ENCODE data around the gene FERMT3. TPM values are rescaled to one million over a fixed set of nuclear protein-coding genes. Genes with fewer than 3 reads are reported as not detected.

Gene FERMT3
- total and polyA plus RNA-seq, 2 of the 13 experiments (the other 11 are each of a cell fraction or from before 2014, with no cell fraction given), result 0.29 TPM; not detected in 1

- no peak for TF ChIP-seq ZNF407 (CRISPR knock-in tag; IDR thresholded peaks at IDR 0.05; ENCODE audit: not compliant biosample characterization)
- 0 out of 2 replicates have a peak, but pooled peaks have one; percentile 65 for TF ChIP-seq GZF1 (CRISPR knock-in tag; IDR thresholded peaks at IDR 0.05)
Measured at GRCh38 chr11:64269540-64270220, 63.2 kb downstream of the FERMT3 start (continued).

Other genes starting within 250 kb of the FERMT3 start
- gene COX8A, start 232.1 kb upstream of the FERMT3 start, total RNA-seq (2016; rRNA removed; fragmentation: Illumina TruSeq; extraction: Trizol), result 393 and 406 TPM in 2 replicates
- 202 and 217 TPM in 2 replicates for gene COX8A, start 232.1 kb upstream of the FERMT3 start, polyA plus RNA-seq (2011; rRNA removed)
- 58.8 and 78.7 TPM in 2 replicates for gene OTUB1, start 220.3 kb upstream of the FERMT3 start, total RNA-seq (2016; rRNA removed; fragmentation: Illumina TruSeq; extraction: Trizol)
- gene OTUB1, start 220.3 kb upstream of the FERMT3 start, polyA plus RNA-seq (2011; rRNA removed), result 130 TPM in 2 replicates
- gene FLRT1, start 170.8 kb upstream of the FERMT3 start, total RNA-seq (2016; rRNA removed; fragmentation: Illumina TruSeq; extraction: Trizol), result 0.02 TPM in 1 of 2 replicates, not detected in the other
- gene FLRT1, start 170.8 kb upstream of the FERMT3 start, polyA plus RNA-seq (2011; rRNA removed), result 0.08 TPM in 2 replicates
- gene MACROD1, start 40.6 kb upstream of the FERMT3 start, total RNA-seq (2016; rRNA removed; fragmentation: Illumina TruSeq; extraction: Trizol), result 34.5 and 39.6 TPM in 2 replicates
- gene MACROD1, start 40.6 kb upstream of the FERMT3 start, polyA plus RNA-seq (2011; rRNA removed), result 23.1 and 33.3 TPM in 2 replicates
- gene STIP1, start 20.6 kb upstream of the FERMT3 start, total RNA-seq (2016; rRNA removed; fragmentation: Illumina TruSeq; extraction: Trizol), result 217 and 245 TPM in 2 replicates
- gene STIP1, start 20.6 kb upstream of the FERMT3 start, polyA plus RNA-seq (2011; rRNA removed), result 81.1 and 83.3 TPM in 2 replicates
- gene TRPT1, start 19.5 kb downstream of the FERMT3 start, total RNA-seq (2016; rRNA removed; fragmentation: Illumina TruSeq; extraction: Trizol), result 21.0 and 24.8 TPM in 2 replicates
- 40.7 and 45.1 TPM in 2 replicates for gene TRPT1, start 19.5 kb downstream of the FERMT3 start, polyA plus RNA-seq (2011; rRNA removed)
- 38.5 and 39.8 TPM in 2 replicates for gene NUDT22, start 19.6 kb downstream of the FERMT3 start, total RNA-seq (2016; rRNA removed; fragmentation: Illumina TruSeq; extraction: Trizol)
- 33.5 and 38.6 TPM in 2 replicates for gene NUDT22, start 19.6 kb downstream of the FERMT3 start, polyA plus RNA-seq (2011; rRNA removed)
- 7.1 and 10.3 TPM in 2 replicates for gene DNAJC4, start 23.8 kb downstream of the FERMT3 start, total RNA-seq (2016; rRNA removed; fragmentation: Illumina TruSeq; extraction: Trizol)
- 60.8 and 70.9 TPM in 2 replicates for gene DNAJC4, start 23.8 kb downstream of the FERMT3 start, polyA plus RNA-seq (2011; rRNA removed)
- gene VEGFB, start 27.9 kb downstream of the FERMT3 start, total RNA-seq (2016; rRNA removed; fragmentation: Illumina TruSeq; extraction: Trizol), result 10.1 and 11.3 TPM in 2 replicates
- 9.0 and 10.8 TPM in 2 replicates for gene VEGFB, start 27.9 kb downstream of the FERMT3 start, polyA plus RNA-seq (2011; rRNA removed)
- 29.4 and 53.3 TPM in 2 replicates for gene FKBP2, start 34.4 kb downstream of the FERMT3 start, total RNA-seq (2016; rRNA removed; fragmentation: Illumina TruSeq; extraction: Trizol)
- gene FKBP2, start 34.4 kb downstream of the FERMT3 start, polyA plus RNA-seq (2011; rRNA removed), result 30.1 and 36.0 TPM in 2 replicates
- gene PPP1R14B, start 40.2 kb downstream of the FERMT3 start, total RNA-seq (2016; rRNA removed; fragmentation: Illumina TruSeq; extraction: Trizol), result 120 and 148 TPM in 2 replicates
- 110 and 111 TPM in 2 replicates for gene PPP1R14B, start 40.2 kb downstream of the FERMT3 start, polyA plus RNA-seq (2011; rRNA removed)
- 11.0 and 13.8 TPM in 2 replicates for gene PLCB3, start 44.8 kb downstream of the FERMT3 start, total RNA-seq (2016; rRNA removed; fragmentation: Illumina TruSeq; extraction: Trizol)
- gene PLCB3, start 44.8 kb downstream of the FERMT3 start, polyA plus RNA-seq (2011; rRNA removed), result 7.5 and 9.0 TPM in 2 replicates
- gene BAD, start 77.9 kb downstream of the FERMT3 start, total RNA-seq (2016; rRNA removed; fragmentation: Illumina TruSeq; extraction: Trizol), result 28.5 and 33.0 TPM in 2 replicates
- gene BAD, start 77.9 kb downstream of the FERMT3 start, polyA plus RNA-seq (2011; rRNA removed), result 17.9 and 21.2 TPM in 2 replicates
- gene GPR137, start 79.1 kb downstream of the FERMT3 start, total RNA-seq (2016; rRNA removed; fragmentation: Illumina TruSeq; extraction: Trizol), result 10.3 and 13.2 TPM in 2 replicates
- gene GPR137, start 79.1 kb downstream of the FERMT3 start, polyA plus RNA-seq (2011; rRNA removed), result 8.5 and 10.4 TPM in 2 replicates
- gene KCNK4, start 84.6 kb downstream of the FERMT3 start, total RNA-seq (2016; rRNA removed; fragmentation: Illumina TruSeq; extraction: Trizol), result not detected in 2 replicates
- not detected in 2 replicates for gene KCNK4, start 84.6 kb downstream of the FERMT3 start, polyA plus RNA-seq (2011; rRNA removed)
- gene CATSPERZ, start 93.6 kb downstream of the FERMT3 start, total RNA-seq (2016; rRNA removed; fragmentation: Illumina TruSeq; extraction: Trizol), result 0.22 and 0.73 TPM in 2 replicates
- gene CATSPERZ, start 93.6 kb downstream of the FERMT3 start, polyA plus RNA-seq (2011; rRNA removed), result 0.16 and 0.48 TPM in 2 replicates
- 28.3 and 36.3 TPM in 2 replicates for gene ESRRA, start 98.8 kb downstream of the FERMT3 start, total RNA-seq (2016; rRNA removed; fragmentation: Illumina TruSeq; extraction: Trizol)
- 18.1 and 24.3 TPM in 2 replicates for gene ESRRA, start 98.8 kb downstream of the FERMT3 start, polyA plus RNA-seq (2011; rRNA removed)
- gene TRMT112, start 110.8 kb downstream of the FERMT3 start, total RNA-seq (2016; rRNA removed; fragmentation: Illumina TruSeq; extraction: Trizol), result 409 and 492 TPM in 2 replicates
- 151 and 186 TPM in 2 replicates for gene TRMT112, start 110.8 kb downstream of the FERMT3 start, polyA plus RNA-seq (2011; rRNA removed)
- gene PRDX5, start 111.4 kb downstream of the FERMT3 start, total RNA-seq (2016; rRNA removed; fragmentation: Illumina TruSeq; extraction: Trizol), result 215 and 266 TPM in 2 replicates
- 288 and 311 TPM in 2 replicates for gene PRDX5, start 111.4 kb downstream of the FERMT3 start, polyA plus RNA-seq (2011; rRNA removed)
- gene CCDC88B, start 133.5 kb downstream of the FERMT3 start, total RNA-seq (2016; rRNA removed; fragmentation: Illumina TruSeq; extraction: Trizol), result 4.8 and 5.2 TPM in 2 replicates
- gene CCDC88B, start 133.5 kb downstream of the FERMT3 start, polyA plus RNA-seq (2011; rRNA removed), result 3.6 and 5.2 TPM in 2 replicates
- gene RPS6KA4, start 152.4 kb downstream of the FERMT3 start, total RNA-seq (2016; rRNA removed; fragmentation: Illumina TruSeq; extraction: Trizol), result 8.9 and 14.2 TPM in 2 replicates
- gene RPS6KA4, start 152.4 kb downstream of the FERMT3 start, polyA plus RNA-seq (2011; rRNA removed), result 8.9 and 12.2 TPM in 2 replicates